Bronchial epithelial cell (primary cell): Measurements from ENCODE around the gene SEM1. TPM values are rescaled to one million over a fixed set of nuclear protein-coding genes. Genes with fewer than 3 reads are reported as not detected.
A peak's percentile ranks its signal among the peaks of the same experiment; 100 is the strongest.

ENCODE experiments used
- DNase-seq: peaks from one replicate; pipeline ENCODE4 v3.0.0-alpha.2; 2010; ENCODE audit warnings: low read depth
- FAIRE-seq: peaks from 2 replicates; lab custom pipeline; 2011; peaks lifted over from hg19 to GRCh38; lab: Jason Lieb, UNC
- H3K27me3 ChIP-seq: 2 replicates; pipeline ENCODE4 v1.5.1; 2011; ENCODE audit warnings: low read length; ENCODE audit not compliant: control insufficient read depth, insufficient read depth
- H3K36me3 ChIP-seq: 2 replicates; pipeline ENCODE4 v1.5.1; 2011; ENCODE audit warnings: low read length; ENCODE audit not compliant: control insufficient read depth, insufficient read depth
- H3K4me3 ChIP-seq: 2 replicates; pipeline ENCODE4 v1.5.1; 2011; ENCODE audit warnings: mild to moderate bottlenecking, low read depth, low read length, control low read depth
- CTCF ChIP-seq: IDR thresholded peaks from 2 replicates; pipeline ENCODE4 v1.5.1; 2011; ENCODE audit warnings: mild to moderate bottlenecking, moderate library complexity, low read length, control low read depth, inconsistent platforms; ENCODE audit not compliant: insufficient read depth, severe bottlenecking
- total RNA-seq: library from RNA; depleted of rRNA; stranded (reverse); fragments of >200 nt; gene quantifications from 2 replicates; pipeline ENCODE4 v1.2.1, GENCODE V29; 2014

The SEM1 gene
- total RNA-seq, 1 donor from 2014 or later = 21.3 TPM

GRCh38 chr7:96738705-96739104 is 29.1 kb upstream of the SEM1 start:
- TF ChIP-seq CTCF = no peak
- Histone ChIP-seq H3K27me3 (peaks cover 2% of the 10 kb centered on the region), H3K4me3 (no peak overlapping the region), H3K36me3 (no peaks in the 10 kb centered on the region)
- no peak for FAIRE-seq
- no peak for DNase-seq

- Histone ChIP-seq H3K27me3 (no peaks in the 10 kb centered on the region), H3K36me3 (no peaks in the 10 kb centered on the region), H3K4me3 (no peak overlapping the region)
- FAIRE-seq = peak; percentile 86
- no peak for TF ChIP-seq CTCF
- DNase-seq = no peak
Measured at GRCh38 chr7:96737545-96738050, 28.0 kb upstream of the SEM1 start.

GRCh38 chr7:96734343-96734742 is 24.7 kb upstream of the SEM1 start:
- FAIRE-seq (no peak), DNase-seq (peak; percentile 68)
- Histone ChIP-seq H3K36me3 (no peaks in the 10 kb centered on the region), H3K4me3 (no peak overlapping the region), H3K27me3 (no peaks in the 10 kb centered on the region)
- no peak for TF ChIP-seq CTCF

- DNase-seq (peak; percentile 96), FAIRE-seq (no peak)
- TF ChIP-seq CTCF = no peak
- H3K27me3 ChIP-seq = no peaks in the 10 kb centered on the region
- no peaks in the 10 kb centered on the region for H3K36me3 ChIP-seq
- H3K4me3 ChIP-seq = no peak overlapping the region
Measured at GRCh38 chr7:96729820-96730219, 20.2 kb upstream of the SEM1 start.

- Histone ChIP-seq H3K4me3 (no peak overlapping the region), H3K36me3 (no peaks in the 10 kb centered on the region), H3K27me3 (no peaks in the 10 kb centered on the region)
- DNase-seq (peak; percentile 98), FAIRE-seq (peak; percentile 36)
- no peak for TF ChIP-seq CTCF
Measured at GRCh38 chr7:96728139-96728538, 18.5 kb upstream of the SEM1 start.

GRCh38 chr7:96727534-96728088 is 18.0 kb upstream of the SEM1 start:
- no peak overlapping the region for H3K4me3 ChIP-seq

More at GRCh38 chr7:96727534-96728088, 18.0 kb upstream of the SEM1 start:
- peak; percentile 79 for DNase-seq
- Histone ChIP-seq H3K27me3 (no peaks in the 10 kb centered on the region), H3K36me3 (no peaks in the 10 kb centered on the region)
- FAIRE-seq = peak; percentile 84
- TF ChIP-seq CTCF = no peak
